ENCODE results near the gene SUSD6.

Gene SUSD6

GRCh38 chr14:69675245-69675583, 63.8 kb downstream of the SUSD6 start:
- no peak for DNase-seq

- no peak for DNase-seq
These were observed 64.6 kb downstream of the SUSD6 start for GRCh38 chr14:69675877-69676416.

- DNase-seq = no peak
These were observed 65.3 kb downstream of the SUSD6 start for GRCh38 chr14:69676723-69677122.

DNA sequence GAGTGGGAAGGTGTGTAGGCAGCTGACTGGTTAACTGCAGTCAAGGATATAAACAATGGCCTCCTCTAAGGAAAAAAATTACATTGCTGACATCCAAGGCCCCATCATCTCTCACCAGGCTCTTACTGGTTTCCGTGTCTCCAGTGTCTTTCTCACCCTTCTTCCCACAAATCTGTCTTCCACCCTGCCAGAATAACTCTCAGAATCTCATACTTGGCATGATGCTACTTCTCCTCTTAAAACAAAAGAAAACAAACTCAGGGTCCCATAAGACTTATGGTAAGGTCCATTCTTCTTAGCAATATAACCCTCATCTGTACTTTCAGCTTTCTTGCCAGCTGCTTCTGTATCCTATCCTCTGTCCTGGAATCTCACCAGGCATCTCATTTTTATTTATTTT, 68.9 kb downstream of the SUSD6 start:
- no peak for DNase-seq

- DNase-seq = no peak
These were observed 70.7 kb downstream of the SUSD6 start for GRCh38 chr14:69682136-69682535.

DNA sequence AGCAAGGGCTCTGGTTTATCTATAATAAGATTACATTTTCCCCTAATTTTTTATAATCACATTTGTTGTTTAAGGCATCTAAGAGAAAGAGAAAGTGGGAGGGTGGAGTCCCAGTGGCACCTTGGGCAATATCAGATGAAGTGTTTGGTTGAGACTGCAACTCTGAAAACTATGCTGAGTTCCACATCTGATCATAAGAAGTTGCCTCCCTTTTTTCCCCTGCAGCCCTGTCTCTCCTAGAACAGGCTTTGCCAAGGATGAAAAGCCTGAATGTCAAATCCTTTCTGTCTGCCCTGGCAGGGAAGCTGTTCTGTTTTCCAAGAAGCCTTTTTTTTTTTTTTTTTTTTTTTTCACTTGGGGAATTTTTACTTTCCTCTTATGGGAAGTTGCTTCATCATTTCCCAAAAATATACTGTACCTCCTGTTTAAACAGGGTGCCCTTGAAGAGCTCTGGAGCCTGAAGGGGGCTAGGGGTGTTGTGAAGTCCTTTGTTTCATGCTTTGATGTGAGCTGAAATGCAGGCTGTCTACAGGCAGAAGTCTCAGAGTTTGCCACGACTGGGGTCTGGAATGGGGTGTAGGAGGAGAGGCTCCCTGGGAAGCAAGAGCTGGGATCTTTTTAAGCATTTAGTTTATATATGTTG, 71.3 kb downstream of the SUSD6 start:
- DNase-seq = no peak

- DNase-seq = no peak
These were observed 72.6 kb downstream of the SUSD6 start for GRCh38 chr14:69683971-69684370.

GRCh38 chr14:69684461-69685217, 73.2 kb downstream of the SUSD6 start:
- no peak for DNase-seq

GRCh38 chr14:69685218-69685616, 73.8 kb downstream of the SUSD6 start:
- DNase-seq = peak; percentile 86

- DNase-seq = peak; percentile 79
These were observed 74.3 kb downstream of the SUSD6 start for GRCh38 chr14:69685716-69686115.

- no peak for DNase-seq
These were observed 76.4 kb downstream of the SUSD6 start for GRCh38 chr14:69687606-69688298.

- peak; percentile 54 for DNase-seq
These were observed 76.9 kb downstream of the SUSD6 start for GRCh38 chr14:69688299-69688649.

DNA sequence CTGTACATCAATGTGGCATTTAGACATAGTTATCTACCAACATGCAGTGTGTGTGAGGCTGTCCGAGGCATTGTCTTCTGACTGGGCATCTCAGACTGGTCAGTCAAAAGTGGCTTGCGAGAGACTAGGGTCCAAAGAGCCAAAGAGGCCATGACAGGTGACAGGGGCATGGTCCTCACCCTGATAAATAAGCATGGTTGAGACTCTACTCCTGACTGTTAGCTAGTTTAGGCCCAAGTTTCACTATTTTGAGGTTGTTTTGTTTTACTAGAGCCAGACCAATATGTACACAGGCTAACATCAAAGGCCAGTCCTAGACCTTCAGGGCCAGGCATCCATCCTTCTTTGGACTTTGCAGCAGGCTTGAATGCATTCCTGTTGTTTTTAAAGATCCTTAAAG, 78.6 kb downstream of the SUSD6 start:
- no peak for DNase-seq

DNA sequence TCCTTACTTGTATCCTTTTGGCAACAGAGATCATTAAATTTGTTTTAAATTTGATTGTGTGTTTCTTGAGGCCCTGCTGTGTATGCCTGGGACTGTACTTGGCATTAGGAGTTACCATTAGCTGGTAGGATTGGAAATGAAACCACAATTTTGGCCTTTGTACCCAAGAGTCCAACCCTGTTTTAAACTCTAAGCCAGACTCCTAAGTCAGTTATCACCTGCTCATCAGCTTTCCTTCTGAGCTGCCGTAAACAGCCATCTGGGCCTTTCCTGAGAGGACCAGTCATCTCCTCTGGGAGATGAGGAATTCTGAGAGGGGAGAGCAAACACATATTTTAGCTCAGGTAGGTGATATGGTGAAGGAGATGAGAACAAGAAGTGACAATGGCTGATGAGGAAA, 81.2 kb downstream of the SUSD6 start:
- DNase-seq = no peak

- peak; percentile 58 for DNase-seq
These were observed 81.7 kb downstream of the SUSD6 start for GRCh38 chr14:69693145-69693544.

- peak; percentile 42 for DNase-seq
These were observed 82.7 kb downstream of the SUSD6 start for GRCh38 chr14:69693801-69694729.

- peak; percentile 46 for DNase-seq
These were observed 83.4 kb downstream of the SUSD6 start for GRCh38 chr14:69694730-69695281.

DNA sequence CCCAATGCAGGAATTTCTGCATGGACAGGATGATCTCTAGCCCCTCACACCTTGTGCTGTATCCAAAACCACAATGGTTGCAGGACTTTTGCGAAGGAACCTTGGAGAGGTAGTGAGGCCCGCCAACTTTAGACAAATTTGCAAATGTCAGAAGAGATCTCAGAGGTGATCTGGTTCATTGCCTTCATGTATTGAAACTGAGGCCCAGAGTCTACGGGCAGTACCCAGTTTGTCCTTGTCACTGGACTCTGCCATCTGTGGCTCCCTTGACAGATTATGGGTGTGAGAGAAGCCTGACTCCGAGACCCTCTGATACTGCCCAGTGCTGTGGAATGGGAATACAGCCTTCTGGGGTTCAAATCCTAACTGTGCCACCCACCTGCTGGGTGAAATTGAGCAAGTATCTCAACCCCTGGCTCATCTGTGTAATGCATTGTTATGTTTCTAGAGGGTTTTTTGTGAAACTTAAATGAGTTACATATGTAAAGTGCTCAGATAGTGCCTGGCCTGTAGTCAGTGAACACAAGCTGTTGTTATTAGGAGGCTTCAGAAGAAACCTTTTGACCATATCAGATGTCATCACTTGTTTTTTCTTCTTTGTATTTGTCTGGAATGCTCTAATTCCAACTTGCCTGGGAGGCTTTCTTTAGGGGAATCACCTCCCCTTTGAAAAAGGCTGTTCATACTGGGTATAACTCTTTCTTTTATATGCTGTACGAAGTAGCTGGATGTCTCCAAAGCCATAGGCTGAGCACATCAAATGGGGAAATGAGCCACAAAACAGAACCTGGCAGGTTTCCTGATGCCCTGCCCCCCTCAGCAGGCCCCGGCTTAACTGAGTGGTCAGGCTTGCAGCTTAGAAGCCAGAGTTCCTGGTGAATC, 84.2 kb downstream of the SUSD6 start:
- peak; percentile 64 for DNase-seq

DNA sequence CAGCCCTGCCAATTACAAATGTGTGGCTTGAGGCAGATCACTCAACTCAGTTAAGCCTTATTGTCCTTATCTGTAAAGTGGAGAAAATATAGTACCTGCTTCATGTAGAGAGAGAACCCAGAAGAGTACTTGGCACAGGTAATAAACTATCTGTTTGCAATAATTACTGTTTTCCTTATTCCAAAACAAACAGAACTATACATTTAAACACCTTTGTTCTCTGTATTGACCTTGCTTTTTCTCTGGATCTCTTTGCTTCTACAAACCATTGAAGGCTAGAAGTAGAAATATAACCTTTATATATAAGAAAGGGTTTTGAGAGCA, 84.8 kb downstream of the SUSD6 start:
- no peak for DNase-seq

DNA sequence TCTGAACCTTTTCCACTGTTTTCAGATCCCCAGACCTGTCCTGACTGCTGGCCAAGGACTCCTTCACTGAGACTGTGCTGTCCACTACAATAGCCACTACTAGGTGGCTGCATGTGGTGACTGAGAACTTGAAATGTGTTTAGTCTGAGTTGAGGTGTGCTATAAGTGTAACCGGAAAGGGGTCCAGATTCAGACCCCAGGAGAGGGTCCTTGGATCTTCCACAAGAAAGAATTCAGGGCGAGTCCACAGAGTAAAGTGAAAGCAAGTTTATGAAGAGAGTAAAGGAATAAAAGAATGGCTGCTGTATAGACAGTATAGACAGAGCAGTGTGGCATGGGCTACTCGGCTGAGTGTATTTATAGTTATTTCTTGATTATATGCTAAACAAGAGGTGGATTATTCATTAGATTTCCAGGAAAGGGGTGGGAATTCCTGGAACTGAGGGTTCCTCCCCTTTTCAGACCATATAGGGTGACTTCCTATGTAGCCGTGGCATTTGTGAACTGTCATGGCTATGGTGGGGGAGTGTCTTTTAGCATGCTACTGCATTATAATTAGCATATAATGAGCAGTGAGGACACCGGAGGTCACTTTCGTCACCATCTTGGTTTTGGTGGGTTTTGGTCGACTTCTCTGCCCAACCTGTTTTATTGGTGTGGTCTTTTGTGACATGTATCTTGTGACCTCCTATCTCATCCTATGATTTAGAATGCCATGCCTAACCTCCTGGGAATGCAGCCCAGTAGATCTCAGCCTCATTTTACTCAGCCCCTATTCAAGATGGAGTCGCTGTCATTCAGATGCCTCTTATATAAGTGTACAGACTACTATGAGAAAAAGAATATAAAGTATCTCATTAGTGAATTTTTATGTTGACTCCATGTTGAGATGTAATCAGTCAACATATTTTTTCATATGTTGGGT, 85.5 kb downstream of the SUSD6 start:
- peak; percentile 39 for DNase-seq
